A549 (cell line): ENCODE data around the gene ICE2.

Experiments
- CTCF ChIP-seq: fragments of >200 bp; sonication (Bioruptor Twin); formaldehyde crosslinking; IDR thresholded peaks from 3 replicates; pipeline ENCODE4 v1.5.1; 2016
- EHMT2 ChIP-seq: fragments of 200-600 bp; sonication (generic); IDR thresholded peaks from 2 replicates; pipeline ENCODE4 v1.6.1; 2016; ENCODE audit warnings: antibody characterized with exemption, low read depth, mild to moderate bottlenecking, moderate library complexity
- EP300 ChIP-seq, 2 experiments: fragments of >200 bp; sonication (Bioruptor Twin); formaldehyde crosslinking; IDR thresholded peaks; 2 replicates in 1 of 2; 3 replicates in 1 of 2; pipeline ENCODE4 v1.6.1; 2016 to 2017
- GATA3 ChIP-seq: IDR thresholded peaks from 2 replicates; pipeline ENCODE4 v1.6.1; 2012; ENCODE audit warnings: borderline replicate concordance
- KDM1A ChIP-seq: fragments of 200-600 bp; sonication (generic); IDR thresholded peaks from 2 replicates; pipeline ENCODE4 v1.6.1; 2016; ENCODE audit warnings: low read depth, mild to moderate bottlenecking
- MAFK ChIP-seq: fragments of 450-650 bp; IDR thresholded peaks from 2 replicates; pipeline ENCODE4 v1.6.1; 2014; ENCODE audit not compliant: partially characterized antibody
- POLR2A ChIP-seq: IDR thresholded peaks from 2 replicates; pipeline ENCODE4 v1.6.1; 2012; ENCODE audit warnings: mild to moderate bottlenecking, low read length
- POLR2AphosphoS2 ChIP-seq: conservative IDR thresholded peaks from 2 replicates; pipeline ENCODE4 v1.6.1; 2012; ENCODE audit warnings: low read length, improper control_type of control experiment, inconsistent platforms
- RAD21 ChIP-seq, 2 experiments: fragments of >200 bp in 1 of 2; sonication (Bioruptor Twin) in 1 of 2; formaldehyde crosslinking in 1 of 2; IDR thresholded peaks in 1 of 2; conservative IDR thresholded peaks in 1 of 2; 2 replicates in 1 of 2; 3 replicates in 1 of 2; pipeline ENCODE4 v1.6.1; 2012 to 2018; ENCODE audit warnings: inconsistent platforms in 1 of 2

GRCh38 chr15:60527456-60527855, 48.5 kb upstream of the ICE2 start:
- TF ChIP-seq CTCF, result no peak
- no peak for TF ChIP-seq GATA3
- TF ChIP-seq KDM1A, result no peak
- TF ChIP-seq MAFK, result no peak
- TF ChIP-seq EHMT2, result no peak
- TF ChIP-seq EP300 (IDR thresholded peaks at IDR 0.05), result no peak
- TF ChIP-seq RAD21 (conservative IDR thresholded peaks at IDR 0.05 in 1 of 2, IDR thresholded peaks at IDR 0.05 in 1 of 2), result no peak
- TF ChIP-seq POLR2A, result no peak
- no peak for TF ChIP-seq POLR2AphosphoS2
